Ovary (tissue), 9 donors: ENCODE data around the gene CDC42BPB. TPM values are rescaled to one million over a fixed set of nuclear protein-coding genes. Genes with fewer than 3 reads are reported as not detected.

Source experiments
- DNase-seq, 5 donors: peaks; one replicate each; pipeline ENCODE4 v3.0.0-alpha.2; 2019 to 2020
- H3K27ac ChIP-seq, 2 donors: fragments of 200-600 bp; one replicate each; pipeline versions ENCODE4 v1.5.1 to v1.8.0; 2019 to 2022
- H3K27me3 ChIP-seq: fragments of 200-600 bp; one replicate; pipeline ENCODE4 v1.8.0; 2022
- H3K36me3 ChIP-seq: fragments of 200-600 bp; sonication (generic); one replicate; pipeline ENCODE4 v1.5.1; 2019
- H3K4me1 ChIP-seq: one replicate; pipeline ENCODE4 v1.8.1; 2013; ENCODE audit warnings: mild to moderate bottlenecking, moderate library complexity; ENCODE audit not compliant: insufficient read depth
- H3K4me3 ChIP-seq: fragments of 200-600 bp; sonication (generic); one replicate; pipeline ENCODE4 v1.5.1; 2017
- H3K9me3 ChIP-seq, 2 donors: fragments of 200-600 bp in 1 of 2; sonication (generic) in 1 of 2; one replicate each; pipeline versions ENCODE4 v1.5.1 to v1.8.1; 2013 to 2019; ENCODE audit warnings: mild to moderate bottlenecking in 1 of 2, moderate library complexity in 1 of 2
- CTCF ChIP-seq, 3 donors: fragments of 450-650 bp in 2 of 3; fragments of 200-600 bp in 1 of 3; IDR thresholded peaks; one replicate each; pipeline versions ENCODE4 v1.5.1 to v1.8.0; 2016 to 2022; ENCODE audit warnings: antibody characterized with exemption in 3 of 3, mild to moderate bottlenecking in 1 of 3
- EP300 ChIP-seq: sonication (generic); formaldehyde crosslinking; IDR thresholded peaks from one replicate; pipeline ENCODE4 v1.6.1; 2017; ENCODE audit warnings: antibody characterized with exemption
- POLR2A ChIP-seq: fragments of 450-650 bp; IDR thresholded peaks from one replicate; pipeline ENCODE4 v1.6.1; 2017; ENCODE audit warnings: antibody characterized with exemption, mild to moderate bottlenecking, moderate library complexity
- WGBS, 3 donors: extraction: QIAGEN DNeasy Blood & Tissue Kit in 1 of 3; methylation state at CpG; one replicate each; pipeline versions ENCODE4 v1.1.5 to v1.1.7; 2013 to 2017; 5-methylcytosine and 5-hydroxymethylcytosine counted together
- intact Hi-C, 4 donors: fragments of 100-400 bp; cut with DNase I; formaldehyde crosslinking; loops; one replicate each; pipeline versions ENCODE4 v1.11.0 to v1.15.1; 2022 to 2023
- polyA plus RNA-seq, 2 donors: library from polyadenylated mRNA; stranded (reverse); fragments of 200-250 nt in 1 of 2; fragments of 350-450 nt in 1 of 2; fragmentation: Illumina TruSeq in 1 of 2; extraction: RNeasy Lipid Tissue Mini Kit (QIAGEN cat#74804) in 1 of 2; gene quantifications; one replicate each; pipeline ENCODE4 v1.2.3, GENCODE V29; 2013 to 2014
- total RNA-seq, 7 donors: library from RNA; depleted of rRNA in 2 of 7; stranded (reverse); fragments of >200 nt in 2 of 7; fragmentation: NEBNext Ultra II Directional in 3 of 7; extraction: Animal tissue kit (Norgen Biotek cat#: 25700) in 3 of 7; gene quantifications; one replicate each; pipeline versions ENCODE4 v1.1.0 to v1.2.4, GENCODE V29; 2016 to 2023
- donor health status: DM: no; HTN: no; CAD: no; lungs with moderate emphysema.
- donor health status: DM: no; HTN: no; CAD: no.
- donor health status: Bipolar disorder and iron deficiency.
- donor health status: DM: yes; HTN: yes; CAD: no.
- donor health status: DM: no; HTN: no; CAD: no.
- donor health status: DM: yes; HTN: yes; CAD: no.

CDC42BPB gene
- total and polyA plus RNA-seq, 9 donors = 50.0 to 103 (median 75.1) TPM

GRCh38 chr14:103061482-103061976 lies 4.2 kb upstream of the CDC42BPB start:
- intact Hi-C loops = no loop called here
- Histone ChIP-seq H3K27me3 (no peaks in the 10 kb centered on the region), H3K27ac (no peak overlapping the region)

DNA sequence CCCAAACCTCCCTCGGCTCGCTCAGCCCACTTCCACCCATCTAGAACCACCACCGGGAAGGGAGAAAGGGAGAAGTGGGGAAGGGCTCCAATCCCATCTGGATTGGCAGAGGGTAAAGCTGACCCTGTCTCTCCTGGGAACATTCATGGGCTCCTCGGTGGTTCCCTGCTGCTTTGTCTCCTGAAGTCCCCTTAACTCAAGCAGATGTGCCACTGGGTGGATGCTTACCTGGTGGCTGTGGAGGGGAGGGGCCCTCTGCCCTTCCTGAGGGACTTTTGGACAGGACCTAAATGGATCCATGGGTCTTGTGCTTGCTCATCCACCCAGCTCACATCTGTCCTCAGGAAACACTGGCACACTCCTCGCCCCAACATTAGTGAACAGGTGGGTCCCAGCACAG lies 2.2 kb upstream of the CDC42BPB start:
- Histone ChIP-seq H3K4me1 (peaks cover 12% of the 10 kb centered on the region), H3K9me3 (no peaks in the 10 kb centered on the region), H3K36me3 (no peaks in the 10 kb centered on the region), H3K27me3 (no peaks in the 10 kb centered on the region), H3K27ac (no peak overlapping the region), H3K4me3 (no peak overlapping the region)
- intact Hi-C loops = no loop called here
- TF ChIP-seq POLR2A = no peak
- no peak for TF ChIP-seq CTCF (IDR thresholded peaks at IDR 0.05)
- TF ChIP-seq EP300 = no peak
- WGBS, 3 donors = 75 to 76% (median 76%) methylated on average over 5 of the region's 5 CpGs
- DNase-seq = no peak

More at GRCh38 chr14:103061482-103061976, 4.2 kb upstream of the CDC42BPB start:
- WGBS, 3 donors = 54 to 70% (median 58%) methylated on average over 6 of the region's 6 CpGs
- no peak for TF ChIP-seq EP300
- no peak for TF ChIP-seq POLR2A
- no peak for TF ChIP-seq CTCF (IDR thresholded peaks at IDR 0.05)
- H3K36me3 ChIP-seq = no peaks in the 10 kb centered on the region
- H3K9me3 ChIP-seq = no peaks in the 10 kb centered on the region
- peaks cover 10% of the 10 kb centered on the region for H3K4me1 ChIP-seq
- no peak for DNase-seq
- no peak overlapping the region for H3K4me3 ChIP-seq

GRCh38 chr14:103058164-103059055 lies 1.1 kb upstream of the CDC42BPB start:
- intact Hi-C loops = no loop called here
- Histone ChIP-seq H3K36me3 (no peaks in the 10 kb centered on the region), H3K27me3 (no peaks in the 10 kb centered on the region), H3K27ac (peak overlapping the region; percentile 60 to 62), H3K4me3 (peak overlapping the region; percentile 96), H3K9me3 (no peaks in the 10 kb centered on the region), H3K4me1 (peaks cover 12% of the 10 kb centered on the region)
- 35 to 41% (median 39%) methylated on average over 39 of the region's 39 CpGs for WGBS, 3 donors
- TF ChIP-seq CTCF (IDR thresholded peaks at IDR 0.05) (no peak), EP300 (no peak), POLR2A (no peak)
- DNase-seq = peak in 2 of 5 donors; percentile 30 to 53

DNA sequence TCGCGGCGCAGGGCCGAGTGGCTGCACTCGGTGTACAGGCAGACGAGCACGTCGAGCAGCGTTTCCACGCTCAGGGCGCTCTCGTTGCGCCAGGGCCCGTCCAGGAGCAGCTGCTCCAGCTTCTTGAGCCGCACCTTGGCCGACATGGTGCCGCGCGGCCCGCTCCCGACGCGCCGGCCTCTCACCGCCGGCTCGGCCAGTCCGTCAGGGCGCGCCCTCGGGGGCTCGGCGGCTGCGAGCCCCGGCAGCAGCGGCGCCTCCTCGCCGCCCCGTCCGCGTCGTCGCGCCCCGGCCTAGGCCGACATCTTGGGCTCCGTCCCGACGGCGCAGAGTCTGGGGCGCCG lies 349 bp downstream of the CDC42BPB start:
- H3K27ac ChIP-seq = peak overlapping the region; percentile 62 to 88
- no peaks in the 10 kb centered on the region for H3K27me3 ChIP-seq
- H3K36me3 ChIP-seq = no peaks in the 10 kb centered on the region
- H3K4me1 ChIP-seq = peaks cover 12% of the 10 kb centered on the region
- 0% methylated on average over 14 to 53 of the region's 53 CpGs for WGBS, 3 donors
- peak in 4 of 5 donors; percentile 36 to 67 (median 48) for DNase-seq
- H3K4me3 ChIP-seq = peak overlapping the region; percentile 96
- no peaks in the 10 kb centered on the region for H3K9me3 ChIP-seq
- intact Hi-C loops = no loop called here
- TF ChIP-seq EP300 (no peak), CTCF (IDR thresholded peaks at IDR 0.05) (no peak), POLR2A (no peak)
